Thyroid gland (tissue), 4 donors: ENCODE data around the gene P4HA2. TPM values are rescaled to one million over a fixed set of nuclear protein-coding genes. Genes with fewer than 3 reads are reported as not detected.

Experiments used
- DNase-seq, 2 donors: peaks; one replicate each; pipeline ENCODE4 v3.0.0-alpha.2; 2019
- H3K27ac ChIP-seq, 3 donors: fragments of 200-600 bp; sonication (generic); 1 replicate in 2 of 3; 2 replicates in 1 of 3; pipeline ENCODE4 v1.5.1; 2016 to 2019; ENCODE audit warnings: mild to moderate bottlenecking in 1 of 3, moderate library complexity in 1 of 3
- H3K27me3 ChIP-seq: fragments of 200-600 bp; sonication (generic); one replicate; pipeline ENCODE4 v1.5.1; 2019
- H3K36me3 ChIP-seq, 2 donors: fragments of 200-600 bp; sonication (generic); one replicate each; pipeline ENCODE4 v1.5.1; 2016 to 2019
- H3K4me1 ChIP-seq, 2 donors: fragments of 200-600 bp; sonication (generic); one replicate each; pipeline ENCODE4 v1.5.1; 2017 to 2019
- H3K4me3 ChIP-seq, 3 donors: fragments of 200-600 bp; sonication (generic); replicated peaks in 1 of 3; 1 replicate in 2 of 3; 2 replicates in 1 of 3; pipeline ENCODE4 v1.5.1; 2016; ENCODE audit warnings: mild to moderate bottlenecking in 1 of 3
- H3K9me3 ChIP-seq: fragments of 200-600 bp; sonication (generic); one replicate; pipeline ENCODE4 v1.5.1; 2017
- CTCF ChIP-seq, 6 experiments: fragments of 200-600 bp in 3 of 6; fragments of 450-650 bp in 3 of 6; sonication (generic) in 3 of 6; IDR thresholded peaks; one replicate each; pipeline ENCODE4 v1.5.1; 2016 to 2019; ENCODE audit warnings: antibody characterized with exemption in 6 of 6, mild to moderate bottlenecking in 2 of 6, inconsistent platforms in 1 of 6, moderate library complexity in 1 of 6
- POLR2A ChIP-seq, 2 donors: fragments of 450-650 bp; IDR thresholded peaks; one replicate each; pipeline ENCODE4 v1.6.1; 2017; ENCODE audit warnings: antibody characterized with exemption in 2 of 2, mild to moderate bottlenecking in 2 of 2, moderate library complexity in 1 of 2
- WGBS, 2 donors: methylation state at CpG; one replicate each; pipeline ENCODE4 v1.1.5; 2017; 5-methylcytosine and 5-hydroxymethylcytosine counted together
- intact Hi-C: fragments of 100-400 bp; cut with DNase I; formaldehyde crosslinking; loops from one replicate; pipeline ENCODE4 v1.15.1; 2023
- total RNA-seq, 4 donors: library from RNA; depleted of rRNA; stranded (reverse); fragments of >200 nt; gene quantifications; one replicate each; pipeline ENCODE4 v1.2.3, GENCODE V29; 2016

Gene P4HA2
- total RNA-seq, 4 donors from 2014 or later, result 21.3 to 32.0 (median 29.6) TPM

DNA sequence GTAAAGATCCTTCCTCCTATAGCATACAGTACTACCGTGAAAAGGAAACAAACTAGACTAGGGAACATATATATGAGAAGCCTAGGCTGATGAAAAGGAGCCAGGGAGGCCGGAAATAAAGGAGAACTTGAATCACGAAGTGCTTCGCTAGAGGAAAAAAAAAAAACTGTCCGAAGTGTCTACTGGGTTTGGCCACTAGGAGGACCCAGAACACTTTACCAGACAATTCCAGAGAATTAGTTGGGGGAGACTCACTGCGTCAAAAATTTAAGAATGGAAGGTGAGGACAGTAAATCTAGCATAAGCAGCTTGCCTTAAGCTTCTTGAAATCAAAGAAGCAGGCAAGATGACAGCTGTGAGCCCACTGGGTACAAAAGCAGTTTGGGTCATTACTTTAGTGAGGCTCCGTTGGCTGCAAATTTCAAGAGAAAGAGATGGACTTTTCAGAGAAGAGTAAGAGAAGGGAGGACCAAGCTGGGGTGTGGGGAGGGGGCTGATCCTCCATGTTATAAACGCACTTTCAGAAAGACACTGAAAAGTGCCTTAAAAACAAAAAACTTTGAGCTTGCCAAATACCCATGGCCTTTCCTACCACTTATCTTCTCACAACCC lies 47.4 kb downstream of the P4HA2 start:
- Histone ChIP-seq H3K4me3 (no peak overlapping the region), H3K4me1 (no peaks in the 10 kb centered on the region), H3K27me3 (no peaks in the 10 kb centered on the region), H3K27ac (no peak overlapping the region), H3K36me3 (no peaks in the 10 kb centered on the region), H3K9me3 (no peaks in the 10 kb centered on the region)
- no peak for DNase-seq
- intact Hi-C loops, result no loop called here
- WGBS, 2 donors, result 18 to 19% methylated on average over 8 of the region's 8 CpGs
- no peak for TF ChIP-seq POLR2A (IDR thresholded peaks at IDR 0.05)
- peak in 5 of 6 experiments; percentile 24 to 62 (median 39) for TF ChIP-seq CTCF (IDR thresholded peaks at IDR 0.05)

GRCh38 chr5:132179405-132179804 lies 48.2 kb downstream of the P4HA2 start:
- H3K36me3 ChIP-seq, result no peaks in the 10 kb centered on the region
- WGBS, 2 donors, result 63 to 70% methylated on average over 3 of the region's 3 CpGs
- H3K27me3 ChIP-seq, result no peaks in the 10 kb centered on the region
- no peak overlapping the region for H3K4me3 ChIP-seq
- no peak for DNase-seq
- intact Hi-C loops, result no loop called here
- no peak for TF ChIP-seq CTCF (IDR thresholded peaks at IDR 0.05)
- no peak for TF ChIP-seq POLR2A (IDR thresholded peaks at IDR 0.05)
- no peaks in the 10 kb centered on the region for H3K9me3 ChIP-seq
- H3K27ac ChIP-seq, result no peak overlapping the region
- H3K4me1 ChIP-seq, result no peaks in the 10 kb centered on the region

DNA sequence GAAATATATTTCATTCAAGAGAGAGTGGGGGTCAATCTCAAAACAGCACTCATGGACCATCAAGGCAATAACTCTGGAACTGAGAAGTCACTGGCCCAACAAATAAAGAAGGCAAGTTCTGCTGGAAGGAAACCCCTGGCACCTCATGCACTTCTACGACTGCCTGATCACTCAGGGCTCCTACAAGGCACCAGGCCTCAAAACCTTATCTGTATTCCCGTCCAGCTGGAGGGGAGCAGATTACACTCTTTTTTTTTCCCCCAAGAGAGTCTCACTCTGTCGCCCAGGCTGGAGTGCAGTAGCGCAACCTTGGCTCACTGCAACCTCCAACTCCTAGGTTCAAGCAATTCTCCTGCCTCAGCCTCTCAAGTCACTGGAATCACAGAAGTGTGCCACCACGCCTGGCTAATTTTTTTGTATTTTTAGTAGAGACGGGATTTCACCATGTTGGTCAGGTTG lies 49.9 kb downstream of the P4HA2 start:
- TF ChIP-seq POLR2A (IDR thresholded peaks at IDR 0.05) (no peak), CTCF (IDR thresholded peaks at IDR 0.05) (no peak)
- Histone ChIP-seq H3K9me3 (no peaks in the 10 kb centered on the region), H3K27me3 (no peaks in the 10 kb centered on the region), H3K27ac (no peak overlapping the region), H3K36me3 (no peaks in the 10 kb centered on the region), H3K4me1 (no peaks in the 10 kb centered on the region), H3K4me3 (no peak overlapping the region)
- WGBS, 2 donors, result 76% methylated on average over 6 of the region's 6 CpGs
- intact Hi-C loops, result no loop called here
- no peak for DNase-seq

DNA sequence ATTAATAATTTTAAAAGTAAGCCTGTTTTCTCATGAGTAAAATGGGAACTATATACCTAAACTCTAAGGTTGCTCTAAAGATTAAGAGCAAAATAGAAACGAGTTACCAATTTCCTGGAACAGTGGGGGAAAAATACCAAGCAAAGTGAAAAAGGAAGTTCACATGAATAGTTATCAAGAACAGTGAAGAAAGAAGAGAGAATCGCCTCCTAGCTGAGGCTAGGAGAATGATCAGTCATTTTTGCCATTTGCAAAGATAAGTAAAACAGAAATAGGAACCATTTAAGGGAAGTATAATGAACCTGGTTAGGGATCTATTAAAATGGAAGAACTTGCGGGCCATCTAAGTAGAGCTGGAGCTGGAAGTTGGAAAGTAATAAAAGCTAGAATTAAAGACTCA lies 50.7 kb downstream of the P4HA2 start:
- Histone ChIP-seq H3K27ac (no peak overlapping the region), H3K27me3 (no peaks in the 10 kb centered on the region), H3K4me1 (no peaks in the 10 kb centered on the region), H3K4me3 (no peak overlapping the region), H3K36me3 (no peaks in the 10 kb centered on the region), H3K9me3 (no peaks in the 10 kb centered on the region)
- no peak for TF ChIP-seq POLR2A (IDR thresholded peaks at IDR 0.05)
- no peak for TF ChIP-seq CTCF (IDR thresholded peaks at IDR 0.05)
- no peak for DNase-seq
- 68 to 76% methylated on average over 3 of the region's 3 CpGs for WGBS, 2 donors
- intact Hi-C loops, result no loop called here

DNA sequence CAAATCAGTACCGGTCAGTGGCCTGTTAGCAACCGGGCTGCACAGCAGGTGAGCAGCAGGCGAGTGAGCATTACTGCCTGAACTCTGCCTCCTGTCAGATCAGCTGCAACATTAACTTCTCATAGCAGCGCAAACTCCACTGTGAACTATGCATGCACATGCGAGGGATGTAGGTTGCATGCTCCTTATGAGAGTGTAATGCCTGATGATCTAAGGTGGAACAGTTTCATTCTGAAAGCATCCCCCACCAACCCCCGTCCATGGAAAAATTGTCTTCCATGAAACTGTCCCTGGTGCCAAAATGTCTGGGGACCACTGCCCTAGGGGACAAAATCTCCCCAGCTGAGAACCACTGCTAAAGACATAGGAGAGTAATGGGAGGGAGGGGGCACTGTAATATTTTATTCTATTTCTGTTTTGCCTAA lies 51.1 kb downstream of the P4HA2 start:
- Histone ChIP-seq H3K4me1 (no peaks in the 10 kb centered on the region), H3K9me3 (no peaks in the 10 kb centered on the region), H3K36me3 (no peaks in the 10 kb centered on the region), H3K27ac (no peak overlapping the region), H3K27me3 (no peaks in the 10 kb centered on the region), H3K4me3 (no peak overlapping the region)
- intact Hi-C loops, result no loop called here
- TF ChIP-seq POLR2A (IDR thresholded peaks at IDR 0.05) (no peak), CTCF (IDR thresholded peaks at IDR 0.05) (no peak)
- 85 to 87% methylated on average over 6 of the region's 6 CpGs for WGBS, 2 donors
- DNase-seq, result no peak
